Suprapubic skin (tissue), 3 donors: ENCODE results near the gene MYH10.

ENCODE experiments used
- POLR2A ChIP-seq, 2 donors: fragments of 450-650 bp; IDR thresholded peaks; one replicate each; pipeline ENCODE4 v1.6.1; 2017; ENCODE audit warnings: antibody characterized with exemption in 2 of 2, mild to moderate bottlenecking in 2 of 2, moderate library complexity in 2 of 2
- TF ChIP-seq, protein P1 (sequence below), 2 donors: fragments of 200-600 bp in 1 of 2; fragments of 450-650 bp in 1 of 2; sonication (generic) in 1 of 2; IDR thresholded peaks; one replicate each; pipeline ENCODE4 v1.5.1; 2016 to 2019; ENCODE audit warnings: antibody characterized with exemption in 2 of 2, mild to moderate bottlenecking in 1 of 2, moderate library complexity in 1 of 2

DNA sequence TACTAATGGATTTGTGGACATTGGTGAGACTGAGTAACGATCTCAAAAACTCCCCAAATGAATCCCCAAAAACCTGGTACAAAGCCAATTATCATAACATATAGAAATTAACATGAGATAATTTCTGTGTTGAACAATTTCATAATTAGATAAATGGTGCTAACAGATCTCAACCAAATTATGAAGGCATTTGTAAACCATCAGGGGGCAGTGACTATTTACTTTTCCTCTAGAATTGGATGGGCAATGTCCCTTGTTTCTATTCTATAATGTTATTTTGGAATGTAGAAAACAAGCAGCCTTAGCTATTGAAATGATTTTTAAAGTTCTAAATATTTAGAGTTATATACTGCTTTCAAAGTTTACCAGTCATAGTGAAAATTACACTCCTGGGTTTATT is 57.8 kb downstream of the MYH10 start:
- no peak for TF ChIP-seq POLR2A (IDR thresholded peaks at IDR 0.05)
- TF ChIP-seq, protein P1, sequence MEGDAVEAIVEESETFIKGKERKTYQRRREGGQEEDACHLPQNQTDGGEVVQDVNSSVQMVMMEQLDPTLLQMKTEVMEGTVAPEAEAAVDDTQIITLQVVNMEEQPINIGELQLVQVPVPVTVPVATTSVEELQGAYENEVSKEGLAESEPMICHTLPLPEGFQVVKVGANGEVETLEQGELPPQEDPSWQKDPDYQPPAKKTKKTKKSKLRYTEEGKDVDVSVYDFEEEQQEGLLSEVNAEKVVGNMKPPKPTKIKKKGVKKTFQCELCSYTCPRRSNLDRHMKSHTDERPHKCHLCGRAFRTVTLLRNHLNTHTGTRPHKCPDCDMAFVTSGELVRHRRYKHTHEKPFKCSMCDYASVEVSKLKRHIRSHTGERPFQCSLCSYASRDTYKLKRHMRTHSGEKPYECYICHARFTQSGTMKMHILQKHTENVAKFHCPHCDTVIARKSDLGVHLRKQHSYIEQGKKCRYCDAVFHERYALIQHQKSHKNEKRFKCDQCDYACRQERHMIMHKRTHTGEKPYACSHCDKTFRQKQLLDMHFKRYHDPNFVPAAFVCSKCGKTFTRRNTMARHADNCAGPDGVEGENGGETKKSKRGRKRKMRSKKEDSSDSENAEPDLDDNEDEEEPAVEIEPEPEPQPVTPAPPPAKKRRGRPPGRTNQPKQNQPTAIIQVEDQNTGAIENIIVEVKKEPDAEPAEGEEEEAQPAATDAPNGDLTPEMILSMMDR (IDR thresholded peaks at IDR 0.05) = no peak
